SKM-1 (cell line): ENCODE results near the gene ACSS2.

Experiments used
- DNase-seq: peaks from one replicate; lab custom pipeline; 2025; ENCODE audit not compliant: unreplicated experiment; lab: John Stamatoyannopoulos, UW

The ACSS2 gene, protein sequence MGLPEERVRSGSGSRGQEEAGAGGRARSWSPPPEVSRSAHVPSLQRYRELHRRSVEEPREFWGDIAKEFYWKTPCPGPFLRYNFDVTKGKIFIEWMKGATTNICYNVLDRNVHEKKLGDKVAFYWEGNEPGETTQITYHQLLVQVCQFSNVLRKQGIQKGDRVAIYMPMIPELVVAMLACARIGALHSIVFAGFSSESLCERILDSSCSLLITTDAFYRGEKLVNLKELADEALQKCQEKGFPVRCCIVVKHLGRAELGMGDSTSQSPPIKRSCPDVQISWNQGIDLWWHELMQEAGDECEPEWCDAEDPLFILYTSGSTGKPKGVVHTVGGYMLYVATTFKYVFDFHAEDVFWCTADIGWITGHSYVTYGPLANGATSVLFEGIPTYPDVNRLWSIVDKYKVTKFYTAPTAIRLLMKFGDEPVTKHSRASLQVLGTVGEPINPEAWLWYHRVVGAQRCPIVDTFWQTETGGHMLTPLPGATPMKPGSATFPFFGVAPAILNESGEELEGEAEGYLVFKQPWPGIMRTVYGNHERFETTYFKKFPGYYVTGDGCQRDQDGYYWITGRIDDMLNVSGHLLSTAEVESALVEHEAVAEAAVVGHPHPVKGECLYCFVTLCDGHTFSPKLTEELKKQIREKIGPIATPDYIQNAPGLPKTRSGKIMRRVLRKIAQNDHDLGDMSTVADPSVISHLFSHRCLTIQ

DNA sequence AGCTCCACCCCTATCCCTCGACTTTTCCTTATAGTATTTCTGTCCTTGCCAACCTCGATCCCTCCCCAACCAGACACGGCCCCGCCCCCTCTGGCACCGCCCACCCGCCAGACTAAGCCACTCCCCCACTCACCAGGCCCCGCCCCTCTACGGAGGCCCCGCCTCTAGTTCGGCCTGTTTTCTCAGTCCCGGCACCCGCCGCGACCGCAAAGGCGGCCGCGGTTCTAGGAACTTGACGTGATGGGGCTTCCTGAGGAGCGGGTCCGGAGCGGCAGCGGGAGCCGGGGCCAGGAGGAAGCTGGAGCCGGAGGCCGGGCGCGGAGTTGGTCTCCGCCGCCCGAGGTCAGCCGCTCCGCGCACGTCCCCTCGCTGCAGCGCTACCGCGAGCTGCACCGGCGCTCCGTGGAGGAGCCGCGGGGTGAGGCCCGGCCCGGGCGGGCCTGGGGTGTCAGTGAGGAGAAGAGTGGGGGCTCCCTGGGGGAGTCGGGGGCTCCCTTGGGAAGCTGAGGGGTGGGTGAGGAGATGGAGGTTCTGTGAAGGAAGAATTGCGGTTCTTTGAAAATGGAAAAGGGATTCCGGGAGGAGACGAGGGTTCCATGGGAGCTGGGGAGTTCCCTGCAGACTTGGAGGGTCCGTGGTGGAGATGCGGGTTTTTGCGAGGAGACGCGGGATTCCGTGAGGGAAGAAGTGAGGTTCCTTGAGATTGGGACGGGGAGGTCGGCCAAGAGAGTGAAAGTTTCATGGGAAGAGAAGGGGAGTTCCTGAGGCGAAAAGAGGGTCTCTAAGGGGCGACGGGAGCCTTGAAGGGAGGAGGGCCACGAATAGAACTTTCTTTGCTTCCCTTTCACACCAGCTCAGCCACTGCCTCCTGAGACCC lies at the start of gene ACSS2:
Gene ACSS2, plus strand, starts transcription at position 207 of the 877 bp plus-strand sequence. Its CDS starts 34 bp downstream, at position 241.
- DNase-seq = no peak

DNA sequence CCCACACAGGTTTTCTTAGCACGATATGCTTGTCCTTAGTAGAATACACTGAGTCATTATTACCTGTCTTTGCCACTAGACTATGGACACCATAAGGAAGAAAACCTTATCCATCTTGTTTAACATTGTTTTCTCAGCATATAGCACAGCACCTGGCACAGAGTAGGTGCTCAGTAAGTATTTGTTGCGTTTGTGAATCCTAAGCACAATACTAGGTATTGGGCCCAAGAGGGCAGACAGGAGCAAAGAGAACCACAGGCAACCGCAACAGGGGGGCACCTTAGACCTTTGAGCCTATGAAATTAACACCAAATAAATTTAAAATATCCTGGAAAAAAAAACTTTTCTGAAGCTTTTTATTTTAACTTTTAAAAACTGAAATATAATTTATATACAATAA lies 47.2 kb upstream of the ACSS2 start:
- no peak for DNase-seq

DNA sequence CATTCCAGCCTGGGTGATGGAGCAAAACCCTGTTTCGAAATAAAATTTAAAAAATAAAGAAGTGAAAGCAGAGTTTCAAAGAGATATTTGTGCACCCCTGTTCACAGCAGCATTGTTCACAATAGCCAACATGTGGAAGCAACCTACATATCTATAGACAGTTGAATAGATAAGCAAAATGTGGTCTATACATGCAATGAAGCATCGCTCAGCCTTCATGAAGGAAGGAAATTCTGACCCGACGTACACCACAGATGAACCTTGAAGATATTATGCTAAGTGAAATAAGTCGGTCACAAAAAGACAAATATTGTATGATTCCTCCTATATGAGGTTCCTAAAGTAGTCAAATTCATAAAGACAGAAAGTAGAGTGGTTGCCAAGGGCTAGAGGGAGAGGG lies 44.5 kb upstream of the ACSS2 start:
- no peak for DNase-seq

DNA sequence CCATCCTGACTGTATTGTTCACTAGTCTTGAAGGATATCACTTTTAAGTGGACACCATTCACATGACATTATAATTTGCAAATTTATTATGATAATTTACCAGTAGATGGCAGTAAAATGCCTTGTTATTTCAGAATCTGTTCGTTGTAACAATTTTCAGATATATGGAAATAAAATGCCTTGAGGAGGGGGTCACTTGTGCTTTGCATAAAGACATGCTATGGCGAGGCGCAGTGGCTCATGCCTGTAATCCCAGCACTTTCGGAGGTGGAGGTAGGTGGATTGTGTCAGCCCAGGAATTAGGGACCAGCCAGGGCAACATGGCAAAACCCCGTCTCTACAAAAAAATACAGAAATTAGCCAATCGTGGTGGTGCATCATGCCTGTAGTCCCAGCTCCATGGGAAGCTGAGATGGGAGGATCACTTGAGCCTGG lies 41.9 kb upstream of the ACSS2 start:
- DNase-seq = peak; percentile 11

DNA sequence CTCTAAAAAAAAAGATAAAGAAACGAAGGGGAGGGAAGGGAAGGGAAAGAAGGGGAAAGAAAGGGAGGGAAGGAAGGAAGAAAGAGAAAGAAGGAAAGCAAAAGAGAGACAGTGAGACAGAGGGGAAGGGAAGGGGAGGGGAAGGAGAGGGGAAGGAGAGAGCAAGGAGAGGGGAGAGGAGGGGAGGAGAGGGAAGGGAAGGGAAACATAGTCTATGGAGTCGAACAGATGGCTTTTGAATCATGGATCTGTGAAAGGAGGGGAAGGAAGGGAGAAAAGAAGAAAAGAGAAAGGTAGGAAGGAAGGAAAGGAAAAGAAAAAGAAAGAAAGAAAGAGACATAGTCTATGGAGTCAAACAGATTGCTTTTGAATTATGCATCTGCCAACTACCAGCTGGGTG lies 34.3 kb upstream of the ACSS2 start:
- DNase-seq = no peak

DNA sequence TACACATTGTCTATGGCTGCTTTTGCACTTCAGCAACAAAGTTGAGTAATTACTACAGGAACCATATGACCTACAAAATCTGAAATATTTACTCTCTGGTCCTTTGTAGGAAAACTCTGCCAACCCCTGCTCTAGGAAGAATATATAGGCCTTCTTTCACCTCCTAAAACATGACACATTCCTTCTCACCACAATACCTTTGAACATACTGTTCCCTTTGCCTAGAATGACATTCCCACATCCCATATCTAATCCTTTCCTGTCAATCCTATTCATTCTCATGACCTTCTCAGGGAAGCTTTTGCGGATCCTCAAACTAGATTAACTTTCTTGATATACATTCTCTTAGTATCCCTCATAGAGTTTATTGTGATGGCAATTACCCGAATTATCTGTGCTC lies 33.0 kb upstream of the ACSS2 start:
- no peak for DNase-seq

DNA sequence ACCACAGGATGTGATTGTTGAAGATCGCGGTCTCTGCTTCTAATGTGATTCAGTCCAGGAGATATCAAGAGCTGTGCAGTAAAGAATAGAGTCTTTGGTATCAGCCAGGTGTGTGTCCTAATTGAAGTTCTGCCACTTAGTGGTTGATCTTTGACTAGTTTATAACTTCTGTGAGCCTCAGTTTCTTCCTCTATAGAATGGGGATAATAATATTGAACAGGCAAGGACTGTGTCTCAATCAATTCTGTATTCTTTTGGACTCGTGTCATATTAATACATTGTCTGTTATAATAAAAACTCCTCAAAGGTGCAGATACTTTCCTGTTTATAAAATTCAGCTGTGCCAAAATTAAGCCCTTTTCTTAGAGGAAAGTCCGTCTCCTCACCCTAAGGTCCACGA lies 27.8 kb upstream of the ACSS2 start:
- no peak for DNase-seq

DNA sequence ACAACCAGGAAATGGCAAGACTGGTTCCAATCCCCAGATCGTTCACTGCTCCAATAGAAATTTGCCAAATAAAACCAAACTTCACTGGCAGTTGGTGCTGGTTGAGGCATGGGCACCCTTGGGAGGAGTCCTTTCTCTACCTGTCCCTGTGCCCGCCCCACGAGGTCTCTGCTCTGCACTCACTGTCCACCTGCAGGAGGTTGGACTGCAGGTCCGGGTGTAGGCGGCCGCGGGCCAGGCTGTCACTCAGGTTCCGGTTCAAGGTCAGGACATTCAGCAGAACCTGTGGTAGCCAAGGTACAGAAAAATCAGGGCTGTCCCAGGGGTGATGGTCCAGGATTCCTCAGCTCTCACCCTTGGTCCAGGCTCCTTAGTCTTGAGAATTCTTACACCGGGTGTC lies 26.6 kb upstream of the ACSS2 start:
- no peak for DNase-seq

DNA sequence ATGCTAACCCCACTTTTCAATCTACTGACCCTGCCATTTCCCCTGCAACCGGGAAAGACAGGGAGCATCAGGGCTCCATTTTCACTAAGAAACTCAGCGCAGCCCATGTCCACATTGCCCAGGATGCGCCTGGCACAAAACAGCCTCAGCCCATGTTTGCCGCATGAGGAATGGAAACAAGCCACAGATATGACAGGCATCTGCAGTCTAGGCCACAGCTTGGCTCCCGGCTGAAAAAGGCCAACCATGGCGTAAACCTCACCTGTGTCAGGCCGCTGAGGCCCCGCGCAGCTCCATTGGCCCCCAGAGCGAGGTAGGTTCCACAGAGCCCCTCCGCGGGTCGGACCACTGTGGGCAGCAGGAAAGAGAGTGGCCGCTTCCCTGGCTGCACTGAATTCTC lies 25.4 kb upstream of the ACSS2 start:
- no peak for DNase-seq

DNA sequence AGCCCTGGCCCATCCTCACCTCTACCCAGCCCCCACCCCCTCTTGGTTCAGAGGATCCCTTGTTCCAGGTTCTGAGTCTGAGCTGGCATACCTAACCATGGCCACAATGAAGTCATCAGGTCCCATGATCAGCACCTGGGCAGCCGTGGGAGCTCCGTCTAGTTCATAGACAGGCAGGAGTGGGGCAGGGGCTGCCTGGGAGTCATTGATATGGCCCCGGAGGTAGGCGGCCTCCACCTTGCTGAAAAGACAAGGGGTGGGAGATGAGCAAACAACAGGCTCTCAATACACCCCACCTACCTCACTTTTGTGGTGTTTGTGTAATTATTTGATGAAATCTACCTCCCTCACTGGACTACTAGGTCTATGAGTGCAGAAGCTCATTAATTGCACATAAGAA lies 24.1 kb upstream of the ACSS2 start:
- no peak for DNase-seq

DNA sequence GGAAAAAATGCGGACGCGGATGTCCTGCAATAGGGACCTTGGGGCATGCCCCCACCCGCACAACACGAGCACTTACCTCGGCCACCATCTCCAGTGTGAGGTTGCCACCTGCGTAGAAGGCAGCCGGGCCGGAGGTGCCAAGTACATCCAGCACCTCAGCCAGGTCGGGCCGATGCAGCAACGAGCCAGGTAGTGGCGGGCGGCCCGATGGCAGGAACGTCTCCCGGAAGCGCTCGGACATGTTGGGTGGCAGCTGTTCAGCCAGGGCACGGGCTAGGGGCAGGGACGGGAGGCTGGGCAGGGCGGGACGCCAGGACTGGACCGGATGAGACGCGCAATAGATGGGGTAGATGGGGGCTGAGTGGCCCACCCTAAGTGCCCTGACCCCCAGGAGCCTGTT lies 17.0 kb upstream of the ACSS2 start:
- DNase-seq = no peak

DNA sequence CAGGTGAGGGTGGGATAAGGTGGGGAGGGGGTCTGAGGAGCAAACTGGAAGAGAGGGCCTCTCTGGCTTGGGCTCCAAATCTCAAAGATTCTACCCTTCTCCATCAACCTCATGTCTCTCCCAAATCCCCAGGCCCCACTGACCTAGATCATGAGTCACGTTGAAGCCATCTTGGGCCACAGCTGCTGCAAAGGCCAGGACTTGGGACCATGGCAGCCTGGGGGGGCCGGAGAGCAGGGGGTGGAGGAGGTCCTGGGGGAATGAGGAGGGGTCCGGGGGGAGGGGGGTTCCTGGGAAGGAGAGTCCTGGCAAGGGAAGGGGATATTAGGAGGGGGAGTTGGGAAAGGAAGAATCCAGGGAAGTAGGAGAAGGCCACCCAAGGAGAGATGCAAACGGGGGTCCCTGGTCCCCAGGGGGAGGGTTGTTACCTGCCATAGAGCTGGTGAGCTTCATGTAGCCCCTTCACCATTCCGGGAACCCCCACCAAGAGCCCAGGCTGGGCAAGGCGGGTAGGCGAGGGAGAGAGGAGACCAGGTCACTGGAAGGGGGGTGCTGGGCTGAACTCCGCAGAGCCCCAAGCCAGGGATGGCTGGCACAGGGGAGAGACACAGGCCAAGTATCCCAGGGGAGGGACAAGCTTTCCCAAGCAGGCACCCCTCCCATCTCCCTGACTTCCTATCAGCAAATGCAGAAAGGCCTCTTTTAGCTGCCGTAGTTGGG lies 16.4 kb upstream of the ACSS2 start:
- no peak for DNase-seq

DNA sequence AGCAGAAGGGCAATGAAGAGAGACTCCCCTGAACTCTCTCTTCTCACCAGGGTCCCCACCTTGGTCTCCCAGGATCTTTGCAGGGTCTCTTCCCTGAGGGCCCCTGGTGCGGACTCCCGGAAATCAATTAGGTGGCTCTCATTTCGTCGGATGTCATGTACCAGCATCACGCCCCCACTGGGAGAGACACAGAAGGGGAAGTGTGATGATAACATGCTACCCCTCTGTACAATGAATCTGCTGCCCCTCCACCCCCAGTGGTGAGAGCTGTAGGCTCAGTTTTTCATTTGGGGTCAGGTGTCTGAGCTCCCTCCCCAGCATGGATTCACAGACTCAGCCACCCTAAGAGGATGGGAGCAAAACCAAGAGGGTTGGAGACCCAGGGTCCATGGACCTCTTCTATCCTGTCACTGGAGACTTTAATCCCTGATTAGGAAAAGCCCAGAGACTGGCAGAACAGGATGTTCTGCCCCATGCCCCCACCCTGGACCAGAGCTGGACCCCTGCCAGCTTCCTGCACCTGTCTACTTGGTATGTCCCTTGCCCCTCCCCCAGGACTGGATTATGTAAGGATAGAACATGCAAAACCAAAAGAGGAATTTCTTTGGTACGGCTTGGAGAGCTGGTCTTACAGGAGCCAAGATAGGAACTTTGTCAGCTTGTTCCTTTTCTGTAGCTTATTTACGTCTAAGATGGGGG lies 14.9 kb upstream of the ACSS2 start:
- no peak for DNase-seq

DNA sequence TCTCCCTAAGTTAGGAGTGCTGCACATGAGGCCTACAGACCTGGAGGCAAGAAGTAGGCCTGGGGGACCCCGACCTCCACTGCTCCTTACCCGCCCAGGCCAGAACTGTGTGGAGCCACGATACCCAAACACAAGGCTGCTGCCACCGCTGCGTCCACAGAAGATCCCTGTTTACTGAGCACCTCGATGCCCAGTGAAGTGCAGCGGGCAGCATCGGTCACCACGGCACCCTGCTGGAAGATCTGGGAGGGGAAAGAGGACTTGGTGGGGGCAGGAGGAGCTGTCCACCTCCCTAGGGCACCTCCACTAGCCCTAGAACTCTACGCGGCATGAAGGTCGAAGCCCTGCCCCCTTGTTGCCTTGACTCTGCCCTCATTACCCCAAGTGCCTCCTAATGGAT lies 13.7 kb upstream of the ACSS2 start:
- no peak for DNase-seq

DNA sequence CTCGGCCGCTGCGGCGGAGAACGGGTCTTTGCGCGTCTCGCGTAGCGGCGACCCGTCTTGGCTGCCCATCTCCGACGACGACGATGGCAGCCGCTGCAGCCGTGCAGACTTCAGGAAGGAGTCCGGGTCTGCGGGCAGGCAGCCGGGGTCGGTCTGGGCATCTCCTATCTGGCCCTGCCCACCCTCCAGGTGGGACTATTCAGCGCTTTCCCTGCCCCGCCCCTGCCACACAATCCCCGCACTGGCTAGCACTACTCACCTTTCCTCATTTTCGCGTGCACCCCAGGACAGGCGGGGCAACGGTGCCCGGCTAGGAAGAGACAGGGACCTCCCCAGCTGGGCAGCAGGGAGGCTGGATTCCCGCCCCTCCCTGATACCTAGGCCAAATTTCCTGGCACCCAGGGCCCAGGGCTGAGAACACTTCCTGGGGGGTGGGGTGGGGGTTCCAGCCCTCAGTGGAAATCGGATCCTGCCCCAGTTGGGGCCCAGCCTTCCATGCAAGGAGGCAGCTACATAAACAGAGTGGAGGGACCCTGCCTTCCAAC lies 12.9 kb upstream of the ACSS2 start:
- DNase-seq = no peak

DNA sequence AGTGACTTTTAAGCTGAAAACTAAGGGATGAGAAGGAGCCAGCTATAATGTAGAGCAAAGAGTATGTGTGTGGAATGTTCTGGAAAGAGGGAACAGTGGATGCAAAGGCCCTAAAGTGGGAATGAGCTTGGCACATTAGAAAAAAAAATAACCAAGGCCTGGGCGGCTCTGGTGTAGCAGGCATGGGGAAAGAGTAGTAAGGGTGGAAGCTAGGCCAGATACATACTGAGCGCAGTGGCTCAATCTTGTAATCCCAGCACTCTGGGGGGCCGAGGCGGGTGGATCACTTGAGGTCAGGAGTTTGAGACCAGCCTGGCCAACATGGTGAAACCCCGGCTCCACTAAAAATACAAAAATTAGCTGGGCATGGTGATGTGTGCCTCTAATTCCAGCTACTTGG lies 12.2 kb upstream of the ACSS2 start:
- DNase-seq = no peak

DNA sequence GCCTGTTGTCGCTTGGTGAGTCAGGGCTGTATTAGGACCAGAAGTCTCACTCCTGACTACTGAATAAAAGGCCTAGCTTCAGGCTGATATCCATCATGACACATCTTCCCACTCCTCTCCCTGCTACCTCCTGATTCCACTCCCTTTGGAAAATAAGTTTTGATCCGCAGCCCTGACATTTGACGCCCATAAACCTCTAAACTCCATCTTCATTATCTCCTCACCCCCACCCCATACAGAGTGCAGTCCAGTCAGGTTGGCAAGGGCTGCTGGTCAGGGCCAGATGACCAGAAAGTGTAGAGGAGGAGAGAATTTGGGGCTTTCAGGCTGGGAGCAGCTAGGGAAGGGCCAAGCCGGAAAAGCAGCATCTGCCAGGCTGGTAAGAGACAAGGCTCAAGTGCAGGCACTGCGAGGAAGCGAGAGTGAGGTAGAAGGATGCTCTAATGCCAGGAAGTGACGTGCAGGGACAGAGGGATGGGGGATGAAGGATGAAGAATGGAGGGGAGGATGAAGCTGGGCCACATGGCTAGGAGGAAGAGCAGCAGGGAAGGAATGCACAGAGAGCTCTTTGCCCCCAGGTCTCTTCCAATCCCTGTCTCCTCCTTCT lies 5.0 kb upstream of the ACSS2 start:
- DNase-seq = no peak

DNA sequence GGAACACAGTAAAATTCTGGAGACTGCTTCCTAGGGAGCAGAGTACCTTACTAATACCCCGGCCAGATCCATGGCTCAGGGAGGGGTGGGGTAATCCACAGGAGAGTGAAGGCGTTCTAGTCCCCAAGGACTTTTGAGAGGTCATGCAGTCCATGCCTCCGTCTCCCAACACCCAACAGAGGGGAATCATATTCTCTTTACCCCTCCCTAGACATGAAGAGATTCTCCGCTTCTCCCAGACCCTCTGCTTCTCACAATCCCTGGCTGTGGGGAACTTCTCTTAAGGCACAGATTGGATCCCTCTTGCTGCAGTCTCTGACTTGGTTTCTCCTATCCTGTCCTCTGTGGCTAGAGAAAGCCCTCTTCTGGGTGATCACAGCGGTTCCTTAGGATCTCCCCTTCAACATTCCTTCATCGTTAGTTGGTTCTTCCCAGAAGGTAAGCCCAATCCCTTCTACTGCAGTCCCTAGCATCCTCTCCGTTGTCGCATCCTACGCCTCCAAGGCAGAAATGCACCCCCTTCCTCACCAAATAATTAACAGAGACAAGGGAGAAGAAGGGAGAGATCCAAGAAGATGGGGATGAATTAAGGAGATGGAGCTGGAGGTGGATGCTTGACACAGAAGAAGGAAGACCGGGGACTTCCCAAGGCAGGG lies 4.3 kb upstream of the ACSS2 start:
- no peak for DNase-seq

DNA sequence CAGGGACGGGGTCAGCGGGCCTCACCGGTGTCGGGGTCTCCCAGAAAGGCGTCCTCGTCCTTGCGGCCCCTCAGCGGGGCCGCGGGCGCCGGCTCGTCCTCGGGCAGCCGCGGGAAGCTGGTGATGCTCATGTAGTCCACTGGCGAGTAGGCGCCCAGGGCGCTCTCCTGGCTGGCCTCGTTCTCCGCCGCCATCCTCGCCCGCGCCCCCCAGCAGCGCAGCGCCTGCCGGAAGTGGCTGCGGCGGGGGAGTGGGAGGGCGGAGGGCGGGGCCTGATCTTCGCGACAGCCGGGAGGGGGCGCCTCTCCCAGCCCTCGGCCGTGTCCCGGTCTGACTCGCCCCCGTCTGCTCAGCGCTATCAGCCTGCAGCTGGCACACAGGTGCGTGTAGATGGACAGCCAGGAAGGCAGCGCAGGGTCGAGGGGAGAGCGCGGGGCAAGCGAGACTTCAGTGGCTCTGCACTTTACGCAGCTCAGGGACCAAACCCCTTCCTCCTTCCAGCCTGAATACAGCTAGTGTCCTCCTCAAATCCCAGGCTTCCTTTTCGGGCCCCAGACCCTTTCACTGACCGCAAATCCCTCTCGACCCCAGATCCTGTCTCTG lies 3.7 kb upstream of the ACSS2 start, which contains the start of gene GGT7:
Gene GGT7, minus strand, starts transcription at position 235 of the 603 bp plus-strand sequence. Its CDS starts 41 bp downstream, at position 194.
- peak; percentile 32 for DNase-seq
